GM10266 (cell line): Measurements from ENCODE around the gene OR7G1.

ENCODE experiments used
- DNase-seq: peaks from one replicate; pipeline ENCODE4 v3.0.0; 2012; ENCODE audit errors: extremely low spot score
- CTCF ChIP-seq: IDR thresholded peaks from 2 replicates; pipeline ENCODE4 v1.5.1; 2012; ENCODE audit warnings: mild to moderate bottlenecking, low read depth; ENCODE audit not compliant: control insufficient read depth, insufficient read depth; ENCODE audit errors: missing control alignments

OR7G1 gene

GRCh38 chr19:9150650-9151049, 35.1 kb upstream of the OR7G1 start:
- DNase-seq, result no peak
- TF ChIP-seq CTCF, result no peak

GRCh38 chr19:9149997-9150396, 34.4 kb upstream of the OR7G1 start:
- DNase-seq, result no peak
- TF ChIP-seq CTCF, result no peak

GRCh38 chr19:9148697-9149096, 33.1 kb upstream of the OR7G1 start:
- TF ChIP-seq CTCF, result no peak
- DNase-seq, result no peak

DNA sequence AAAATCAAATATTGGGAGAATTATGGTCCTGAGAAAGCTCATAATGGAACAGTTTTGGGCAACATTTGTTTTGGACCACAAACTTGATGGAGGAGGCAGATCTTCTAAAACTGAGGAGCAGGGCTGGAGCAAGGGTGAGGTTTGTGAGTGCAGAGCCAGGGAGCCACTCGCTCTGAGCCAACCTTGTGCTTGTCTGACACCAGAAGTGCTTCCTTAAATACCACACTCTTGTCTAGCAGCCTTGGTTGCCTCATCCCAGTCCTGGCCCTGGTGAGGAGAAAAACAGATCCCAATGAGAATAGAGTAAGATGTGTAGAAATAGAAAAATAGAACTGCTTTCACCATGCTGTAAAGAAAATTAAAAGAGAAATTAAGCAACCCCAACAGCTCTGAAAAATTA, 31.3 kb upstream of the OR7G1 start:
- DNase-seq, result no peak
- no peak for TF ChIP-seq CTCF

GRCh38 chr19:9144920-9145319, 29.4 kb upstream of the OR7G1 start:
- DNase-seq, result no peak
- TF ChIP-seq CTCF, result no peak

- no peak for TF ChIP-seq CTCF
- DNase-seq, result peak; percentile 80
Observed at GRCh38 chr19:9140159-9140874, 24.8 kb upstream of the OR7G1 start, which contains the start of gene ZNF317. Gene ZNF317, plus strand, starts transcription at chr19:9140397. Its CDS starts 15,620 bp downstream, at chr19:9156017.

DNA sequence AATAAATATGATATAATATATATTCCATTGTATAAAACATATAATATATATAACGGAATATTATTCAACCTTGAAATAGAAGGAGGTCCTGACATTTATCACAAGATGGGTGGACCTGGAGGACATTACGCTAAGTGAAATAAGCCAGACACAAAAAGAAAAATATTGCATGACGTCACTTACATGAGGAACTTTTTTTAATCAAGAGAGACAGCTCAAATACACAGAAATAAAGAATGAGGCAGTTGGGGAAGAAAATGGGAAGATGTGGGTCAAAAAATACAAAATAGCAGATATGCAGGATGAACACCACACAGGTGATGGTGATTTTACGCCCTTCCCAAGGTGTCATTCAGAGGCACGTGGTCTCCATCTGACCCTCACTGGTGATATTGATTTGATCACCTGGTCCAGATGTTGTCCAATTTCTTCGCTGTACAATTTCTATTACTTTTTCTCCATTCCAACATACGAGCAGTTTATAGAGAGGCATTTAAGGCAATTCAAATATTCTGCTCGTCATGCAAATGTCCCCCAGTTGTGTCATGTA, 24.1 kb upstream of the OR7G1 start:
- no peak for DNase-seq
- TF ChIP-seq CTCF, result no peak
